Measurements from ENCODE around the gene DERL2.

DERL2 gene

DNA sequence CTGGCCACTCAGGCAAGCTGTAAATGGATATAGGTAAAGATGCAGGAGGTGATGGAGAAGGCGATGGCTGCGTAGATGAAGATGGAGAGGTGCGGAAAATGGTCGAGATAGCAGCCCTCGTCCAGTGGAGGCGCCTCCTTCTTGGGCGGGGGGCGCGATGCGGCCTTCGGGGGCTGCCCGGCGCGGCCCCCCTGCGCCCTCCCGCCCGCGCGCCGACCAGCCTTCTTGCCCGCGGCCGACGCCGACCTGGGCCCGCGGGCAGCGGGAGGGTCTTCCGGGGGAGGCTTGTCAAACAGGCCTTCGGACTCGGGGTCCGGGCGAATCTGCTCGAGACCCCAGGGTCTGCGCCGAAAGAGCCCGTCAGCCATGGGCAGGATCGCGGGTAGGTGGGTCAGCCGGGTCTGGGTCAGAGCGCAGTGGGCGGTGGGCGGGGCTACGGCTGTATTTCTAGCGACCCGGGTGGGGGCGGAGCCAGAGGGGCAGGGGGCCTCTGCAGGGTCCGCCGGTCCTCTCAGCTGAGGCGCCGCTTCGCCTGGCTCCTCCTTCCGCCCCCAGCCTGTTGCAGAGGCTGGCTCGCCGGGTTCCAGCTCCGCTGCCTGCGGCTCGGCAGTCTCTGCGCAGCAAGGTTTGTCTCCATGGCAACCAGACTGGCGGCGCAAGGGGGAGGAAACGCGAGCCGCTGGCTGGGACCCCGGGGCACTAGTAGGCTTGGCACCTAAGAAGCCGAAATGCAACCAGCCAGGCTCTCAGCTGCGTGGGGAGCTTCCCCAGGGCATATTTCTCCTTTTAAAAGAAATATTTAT, 14.8 kb upstream of the DERL2 start:
- DNase-seq: no peak

DNA sequence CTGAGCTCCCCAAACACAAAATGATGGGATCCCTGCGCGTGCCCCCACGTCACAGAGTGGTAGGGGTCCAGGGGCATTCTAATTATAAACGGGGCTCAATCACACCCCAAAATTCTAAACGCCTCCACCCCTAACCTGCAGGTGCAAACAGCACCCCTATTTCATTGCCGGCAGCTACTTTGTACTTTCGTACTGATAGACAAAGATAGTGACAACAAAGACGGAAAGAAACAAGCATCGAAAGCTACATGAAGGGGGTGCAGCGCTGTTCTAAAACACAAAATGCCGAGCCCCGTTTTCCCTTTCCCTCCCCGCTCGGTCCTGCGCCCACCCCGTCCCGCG, 14.2 kb upstream of the DERL2 start:
- no peak for DNase-seq

DNA sequence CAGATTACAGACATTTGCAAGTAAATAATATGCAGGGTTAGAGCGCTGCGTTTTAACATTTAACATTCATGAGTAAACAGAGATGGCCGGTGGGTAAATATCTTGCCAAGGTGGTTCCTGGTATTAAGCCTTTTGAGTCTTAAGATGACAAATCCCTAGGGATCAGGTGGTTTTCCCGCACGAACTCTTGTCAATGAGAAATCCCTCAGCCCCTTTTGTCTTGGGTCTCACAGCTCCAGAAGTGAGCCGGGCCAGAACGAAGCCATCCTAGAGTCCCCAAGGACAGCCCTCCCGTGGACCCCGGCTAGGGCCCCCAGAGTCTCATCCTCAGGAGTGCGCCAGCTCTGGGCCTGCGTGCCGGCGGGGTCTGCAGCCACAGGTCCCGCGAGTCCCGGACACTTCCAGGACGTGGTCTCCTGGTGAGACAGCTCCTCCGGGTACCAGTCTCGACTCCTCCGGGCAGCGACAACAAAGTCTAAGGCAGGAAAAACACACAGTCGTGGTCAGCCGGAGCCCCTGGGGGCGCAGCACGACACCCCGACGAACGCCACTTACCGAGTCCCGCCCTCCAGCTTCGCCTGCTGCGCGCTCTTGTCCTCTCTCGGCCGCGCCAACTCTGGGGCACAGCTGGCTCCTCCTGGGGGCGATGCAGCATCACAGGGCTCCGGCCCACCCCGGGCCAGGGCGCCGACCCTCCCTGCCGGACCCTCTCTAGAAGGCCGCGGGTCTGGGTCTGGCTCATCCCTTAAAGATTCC, 13.7 kb upstream of the DERL2 start:
- DNase-seq: no peak

DNA sequence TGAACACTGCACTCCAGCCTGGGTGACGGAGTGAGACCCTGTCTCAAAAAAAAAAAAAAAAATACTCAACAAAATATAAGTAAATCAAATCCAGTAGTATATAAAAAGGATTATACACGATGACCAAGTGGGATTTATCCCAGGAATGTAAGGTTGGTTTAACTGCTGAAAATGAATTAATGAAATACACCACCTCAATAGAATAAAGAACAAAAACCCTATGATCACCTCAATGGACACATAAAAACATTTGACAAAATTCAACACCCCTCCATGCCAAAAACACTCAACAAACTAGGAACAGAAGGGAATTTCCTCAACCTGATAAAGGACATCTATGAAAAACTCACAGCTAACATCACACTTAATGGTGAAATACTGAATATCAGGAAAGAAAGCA, 7.0 kb upstream of the DERL2 start:
- DNase-seq: no peak

DNA sequence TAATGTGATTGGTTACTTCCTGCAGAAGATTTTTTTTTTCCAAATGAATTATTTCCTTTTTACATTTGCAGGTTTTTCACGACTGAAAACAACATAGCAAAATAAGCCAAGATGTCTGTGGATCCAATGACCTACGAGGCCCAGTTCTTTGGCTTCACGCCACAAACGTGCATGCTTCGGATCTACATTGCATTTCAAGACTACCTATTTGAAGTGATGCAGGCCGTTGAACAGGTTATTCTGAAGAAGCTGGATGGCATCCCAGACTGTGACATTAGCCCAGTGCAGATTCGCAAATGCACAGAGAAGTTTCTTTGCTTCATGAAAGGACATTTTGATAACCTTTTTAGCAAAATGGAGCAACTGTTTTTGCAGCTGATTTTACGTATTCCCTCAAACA, 2.8 kb upstream of the DERL2 start:
- DNase-seq: no peak

DNA sequence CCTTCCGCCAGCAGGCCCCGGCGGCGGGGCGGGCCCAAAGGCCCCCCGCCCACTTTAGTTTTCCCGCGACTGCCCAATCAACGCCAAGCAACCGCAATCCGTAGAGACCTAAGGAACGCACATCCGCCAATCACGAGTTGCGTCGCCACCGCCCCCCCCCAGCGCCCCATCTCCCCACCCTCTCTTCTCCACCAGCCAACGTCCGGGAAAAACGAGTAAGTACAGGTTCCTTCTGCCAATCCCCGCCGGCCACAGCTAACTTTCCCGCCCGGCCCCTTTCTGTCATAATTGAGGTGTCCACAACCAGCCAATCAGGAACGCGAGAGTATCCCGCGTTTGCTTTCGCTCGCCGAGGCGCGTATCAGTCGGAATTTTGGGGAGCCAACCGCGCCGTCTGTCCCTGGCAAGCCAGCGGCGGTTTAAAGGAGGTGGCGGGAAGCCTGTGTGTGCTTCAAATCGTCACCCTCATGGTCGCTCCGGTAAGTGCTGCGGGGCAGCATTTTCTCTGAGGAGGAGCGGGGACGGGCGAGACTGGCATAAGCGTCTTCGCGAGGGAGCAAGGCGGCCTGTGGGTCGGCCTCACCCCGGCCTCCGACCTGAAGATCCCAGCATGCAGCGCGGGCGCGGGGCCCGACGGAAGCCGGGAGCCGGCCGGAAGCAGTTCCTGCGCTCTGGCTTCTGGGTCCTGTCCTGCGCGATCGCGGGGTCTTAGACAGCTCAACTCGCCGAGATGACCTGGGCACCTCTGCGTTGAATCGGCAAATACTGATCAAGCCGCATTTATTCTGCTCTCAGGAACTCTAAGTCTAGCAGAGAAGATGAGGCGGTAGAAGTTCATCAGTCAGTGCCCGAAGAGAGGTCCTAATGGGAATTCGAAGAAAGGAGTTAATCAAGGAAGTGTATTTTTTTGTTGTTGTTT, 487 bp upstream of the DERL2 start, which contains the start of gene MIS12:
MIS12 (plus strand) TSS at position 361 of the 919 bp plus-strand sequence. CDS start 2,297 bp downstream, outside the sequence.
- peak; percentile 93 for DNase-seq

DNA sequence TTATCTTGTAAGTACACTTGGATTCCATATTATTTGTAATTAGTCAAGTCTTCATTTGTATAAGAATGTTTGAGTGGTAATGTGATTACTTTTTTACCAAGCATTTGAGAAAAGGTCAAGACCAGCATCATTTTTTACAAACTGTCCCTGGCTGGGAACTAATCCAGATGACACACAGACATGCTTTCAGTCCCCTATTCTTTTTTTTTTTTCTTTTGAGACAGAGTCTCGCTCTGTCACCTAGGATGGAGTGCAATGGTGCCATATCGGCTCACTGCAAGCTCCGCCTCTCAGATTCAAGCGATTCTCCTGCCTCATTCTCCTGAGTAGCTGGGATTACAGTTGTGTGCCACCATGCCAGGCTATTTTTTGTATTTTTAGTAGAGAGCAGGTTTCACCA, 4.5 kb downstream of the DERL2 start:
- no peak for DNase-seq

DNA sequence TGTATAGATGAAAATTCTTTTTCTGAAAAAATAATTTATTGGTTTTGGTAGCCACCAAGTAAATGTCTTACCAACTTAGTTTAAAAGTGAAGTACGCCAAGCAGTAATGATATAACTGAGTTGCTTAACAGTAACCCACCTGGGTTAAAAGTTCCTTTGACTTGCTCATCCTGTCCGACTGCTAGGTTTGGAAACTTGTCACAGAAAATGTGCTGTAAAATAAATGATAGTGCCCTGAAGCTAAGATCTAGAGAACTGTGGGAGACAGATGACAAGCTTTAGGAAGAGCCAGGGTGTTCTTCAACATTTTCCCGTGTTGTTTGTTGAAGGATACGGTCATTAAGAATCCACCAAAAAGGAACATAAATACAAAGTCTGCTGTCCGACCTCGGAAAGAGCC, 5.0 kb downstream of the DERL2 start:
- no peak for DNase-seq

DNA sequence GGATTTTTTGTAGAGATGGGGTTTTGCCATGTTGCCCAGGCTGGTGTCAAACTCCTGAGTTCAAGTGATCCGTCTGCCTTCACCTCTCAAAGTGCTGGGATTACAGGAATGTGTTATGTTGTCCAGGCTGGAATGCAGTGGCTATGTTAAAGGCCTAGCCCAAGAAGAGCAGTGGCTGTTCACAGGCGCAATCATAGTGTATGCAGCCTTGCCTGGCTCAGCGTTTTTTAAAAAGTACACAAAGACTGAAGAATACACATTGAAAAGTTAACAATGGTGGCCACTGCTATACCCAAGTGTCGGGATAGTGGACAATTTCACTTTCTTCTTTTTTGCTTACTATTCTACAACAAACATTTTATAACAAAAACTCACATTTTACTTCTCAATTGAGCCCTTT, 7.0 kb downstream of the DERL2 start:
- DNase-seq: no peak

DNA sequence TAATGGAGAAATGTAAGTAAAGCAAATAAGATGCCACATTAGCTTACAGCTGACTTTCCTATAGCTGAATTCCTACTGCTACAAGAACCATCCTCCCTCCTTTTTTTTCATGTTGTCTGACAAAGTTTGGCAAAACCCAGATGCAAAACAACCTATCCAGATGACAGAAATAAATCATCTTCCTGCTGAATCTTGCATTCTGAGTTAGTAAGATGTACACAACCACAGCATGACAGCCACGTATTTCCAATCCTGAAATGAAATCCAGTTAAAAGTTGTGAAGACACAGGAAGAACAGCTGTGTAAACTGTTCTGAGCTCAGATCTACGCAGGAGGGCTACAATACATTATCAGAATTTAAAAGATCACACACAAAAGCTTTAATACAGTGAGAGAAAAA, 12.1 kb downstream of the DERL2 start:
- DNase-seq: no peak

DNA sequence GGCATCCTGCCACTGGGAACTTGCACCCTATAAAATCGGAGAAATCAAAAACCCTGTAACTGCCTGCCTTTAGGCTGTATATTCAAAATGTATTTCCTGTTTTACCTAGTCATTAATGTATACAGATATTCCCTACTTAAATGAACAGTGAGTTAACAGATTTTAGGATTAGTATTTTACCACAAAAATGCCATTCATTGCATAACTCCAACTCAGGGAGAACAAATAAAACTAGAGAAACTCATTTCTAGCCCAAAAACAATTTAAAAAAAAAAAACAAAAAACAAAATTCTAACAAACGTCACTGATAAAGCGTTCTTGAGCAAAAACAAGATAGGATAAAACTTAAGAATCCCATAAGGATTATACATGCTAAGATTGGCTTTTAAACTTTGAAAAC, 13.5 kb downstream of the DERL2 start:
- no peak for DNase-seq

DNA sequence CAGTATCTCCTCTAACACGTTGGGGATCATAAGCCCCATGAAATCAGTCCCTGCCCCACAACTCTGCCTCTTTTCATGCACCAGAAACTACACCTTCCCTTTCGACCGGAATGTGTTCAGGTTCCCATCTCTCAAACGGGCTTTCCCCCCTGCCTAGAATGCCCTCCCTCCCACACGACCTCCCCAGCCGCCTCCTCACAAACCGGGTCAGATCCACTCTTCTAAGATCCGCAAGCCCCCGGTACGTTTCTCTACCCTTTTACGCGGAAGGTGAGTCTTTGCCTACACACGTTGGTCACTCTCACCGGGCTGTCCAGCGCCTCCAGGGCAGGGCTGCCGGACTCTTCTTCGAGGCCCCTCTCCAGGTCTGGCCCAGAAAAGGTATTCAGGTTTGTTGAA, 17.9 kb downstream of the DERL2 start:
- DNase-seq: no peak

DNA sequence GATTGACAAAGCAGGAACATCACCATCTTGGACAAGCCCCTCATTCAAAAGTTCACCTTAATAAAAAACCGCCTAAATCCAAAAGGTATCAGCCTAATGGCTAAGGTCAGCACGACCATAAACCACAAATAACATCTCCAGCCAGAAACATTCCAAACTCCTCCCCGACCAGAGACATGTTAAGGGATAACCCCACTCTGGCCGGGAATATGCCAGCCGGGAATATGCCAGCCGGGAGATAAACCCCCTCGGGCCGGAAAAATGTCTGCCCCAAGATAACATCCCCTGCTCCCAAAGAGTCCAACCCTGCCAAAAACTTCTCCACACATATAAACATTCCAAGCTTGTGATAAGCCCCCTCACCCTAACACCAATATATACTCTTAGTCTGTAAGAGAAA, 18.6 kb downstream of the DERL2 start:
- no peak for DNase-seq

DNA sequence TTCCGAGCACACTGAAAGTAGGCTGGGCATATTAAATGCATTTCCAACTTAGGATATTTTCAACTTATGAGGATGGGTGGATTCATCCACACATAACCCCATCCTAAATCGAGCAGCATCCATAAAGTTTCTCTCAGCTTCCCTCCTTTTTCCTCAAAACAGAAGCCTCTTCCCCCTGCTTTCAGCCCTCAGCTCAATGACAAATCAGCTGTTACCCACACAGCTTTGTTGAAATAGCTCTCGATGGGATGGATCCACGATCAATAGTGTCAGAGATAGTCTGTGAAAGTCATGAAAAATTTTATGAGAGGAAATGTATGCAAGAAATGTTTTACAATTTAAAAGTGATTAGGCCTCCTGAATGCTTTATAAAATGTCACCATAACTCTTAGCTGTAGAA, 19.7 kb downstream of the DERL2 start:
- no peak for DNase-seq

DNA sequence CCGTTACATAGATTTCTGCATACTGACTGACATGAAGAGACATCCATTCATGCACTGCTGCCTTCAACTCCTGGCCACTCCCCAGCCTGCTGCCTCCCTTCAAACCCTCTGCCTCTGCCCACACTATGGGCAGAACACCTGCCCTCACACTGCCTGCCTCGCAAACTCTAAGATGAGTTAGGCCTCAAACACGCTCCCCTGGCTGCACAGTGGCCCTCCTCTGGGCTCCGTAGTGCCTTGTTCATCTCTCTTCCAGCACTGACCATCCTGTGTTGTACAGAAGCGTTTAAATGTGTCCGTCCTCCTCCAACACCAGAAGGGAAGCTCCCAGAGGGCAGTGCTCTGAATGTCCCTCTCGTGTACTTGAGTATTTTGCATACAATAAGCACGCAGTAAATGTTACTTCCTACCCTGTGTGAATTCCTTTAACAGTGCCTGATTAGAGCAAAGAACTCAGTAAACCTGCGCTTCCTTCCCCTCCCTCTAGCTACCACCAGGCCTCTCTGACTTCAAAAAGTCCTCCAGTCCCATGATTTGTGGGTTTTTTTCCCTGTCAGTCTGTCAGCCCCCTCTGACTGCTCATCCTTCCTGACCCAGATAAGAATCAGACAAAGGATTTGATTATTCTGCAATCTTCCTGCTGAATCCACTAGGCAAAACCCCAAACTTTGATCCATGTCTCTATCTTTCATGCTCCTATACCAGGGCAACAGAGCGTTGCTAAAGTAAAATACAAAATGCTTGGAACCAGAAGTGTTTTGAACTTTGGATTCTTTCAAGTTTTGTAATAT, 21.1 kb downstream of the DERL2 start:
- no peak for DNase-seq

DNA sequence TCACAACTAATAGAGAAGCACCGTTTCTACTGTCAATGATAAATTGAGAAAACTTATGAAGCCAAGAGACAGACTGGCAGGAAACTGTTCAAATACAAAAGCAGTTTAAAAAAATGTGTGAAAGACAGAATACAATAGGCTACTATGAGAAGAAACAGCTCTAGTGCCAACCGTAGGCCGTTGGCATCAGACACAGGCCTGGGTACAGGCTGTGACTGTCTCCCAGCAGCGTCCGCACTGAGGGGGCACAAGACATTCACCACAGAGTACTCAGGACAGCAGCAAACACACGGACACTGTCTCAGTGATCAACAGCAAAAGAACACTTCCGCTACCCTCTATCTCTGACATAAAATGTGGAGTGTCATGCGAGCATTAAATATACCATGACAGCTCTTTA, 39.2 kb downstream of the DERL2 start:
- DNase-seq: no peak

DNA sequence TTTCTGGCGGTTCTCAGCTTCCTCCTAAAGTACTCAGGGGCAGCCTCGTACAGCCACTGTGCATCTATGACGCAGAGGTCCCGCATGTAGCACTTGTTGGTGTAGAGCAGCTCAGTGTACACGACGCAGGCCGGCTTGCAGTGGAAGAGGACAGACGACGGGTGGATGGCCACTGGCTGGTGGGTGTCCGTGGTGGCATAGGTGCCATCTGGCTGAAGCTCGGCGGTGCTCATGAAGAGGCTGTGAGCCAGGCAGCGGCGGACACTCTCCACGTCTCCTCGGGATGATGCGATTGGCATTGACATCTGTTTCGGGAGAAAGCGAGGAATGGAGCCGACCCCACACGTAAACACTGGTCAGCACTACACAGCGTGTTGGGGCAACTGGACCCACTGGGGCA, 41.8 kb downstream of the DERL2 start:
- no peak for DNase-seq

DNA sequence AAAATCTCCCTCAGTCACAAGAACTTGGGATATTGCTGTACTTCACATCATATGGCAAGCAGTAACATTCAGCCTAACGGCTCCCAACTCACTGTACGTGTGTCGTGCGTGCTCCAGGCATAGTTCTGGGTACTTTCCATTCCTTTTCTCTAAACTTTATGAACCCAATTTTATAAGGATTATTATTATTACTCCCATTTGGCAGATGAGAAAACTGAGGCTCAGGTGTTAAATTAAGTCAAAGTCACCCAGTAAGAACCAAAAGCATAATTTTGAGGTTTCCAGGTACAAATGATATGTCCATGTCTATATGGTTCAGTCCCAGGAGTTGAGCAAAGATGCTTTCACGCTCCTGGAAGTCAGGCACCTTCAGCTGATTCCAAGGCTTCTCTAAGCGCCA, 42.2 kb downstream of the DERL2 start:
- no peak for DNase-seq

DNA sequence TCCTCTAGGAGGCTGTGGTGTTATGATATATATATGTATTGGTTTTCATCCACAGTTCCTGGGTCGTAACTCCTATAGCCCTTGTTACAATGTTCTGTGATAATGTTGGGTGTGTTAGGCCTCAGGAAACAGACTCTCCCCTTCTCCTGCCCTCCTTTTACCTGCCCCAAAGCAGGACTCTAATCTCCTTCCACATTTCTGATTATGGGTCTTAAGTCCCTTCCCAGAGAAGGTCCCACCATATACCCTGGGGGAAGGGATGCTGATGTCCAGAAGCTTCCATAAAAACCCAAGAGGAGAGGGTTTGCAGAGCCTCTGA, 46.6 kb downstream of the DERL2 start:
- DNase-seq: no peak

DNA sequence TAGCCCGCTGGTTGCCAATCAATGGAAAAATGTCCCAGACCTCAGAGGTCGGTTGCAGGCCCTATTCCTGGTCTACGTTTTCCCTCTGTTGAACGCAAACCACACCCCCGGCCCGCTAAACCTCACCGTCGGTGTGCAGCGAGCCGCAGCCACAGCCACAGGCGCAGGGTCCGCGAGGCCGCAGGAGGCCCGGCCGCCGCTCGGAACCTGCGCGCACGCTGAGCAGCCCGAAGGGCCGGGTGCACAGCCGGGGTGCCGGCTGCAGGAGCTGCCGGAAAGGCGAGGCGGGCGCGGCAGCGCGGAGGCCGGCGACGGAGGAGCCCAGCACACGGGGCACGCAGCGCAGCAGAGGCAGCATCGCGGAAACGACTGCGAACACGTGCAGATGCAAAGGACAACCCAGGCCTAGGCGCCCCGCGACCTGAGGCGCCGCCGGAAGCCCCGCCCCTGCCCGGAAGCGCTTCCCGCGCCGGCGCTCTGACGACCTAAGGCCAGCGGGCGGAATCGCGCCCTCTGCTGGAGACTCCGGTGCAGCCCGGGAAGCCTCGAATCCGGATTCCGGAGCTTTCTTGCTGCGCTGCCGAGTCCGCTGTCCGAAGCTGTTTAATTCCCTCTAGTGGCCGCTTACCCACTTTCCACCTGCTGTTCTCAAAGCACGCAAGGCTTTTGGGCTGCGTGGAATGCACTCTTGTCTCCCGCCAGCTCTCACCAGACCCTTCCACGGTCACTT, 47.1 kb downstream of the DERL2 start, which contains the start of gene C1QBP:
C1QBP (minus strand) TSS at position 440 of the 730 bp plus-strand sequence; CDS start at position 358, 82 bp downstream.
- peak; percentile 23 for DNase-seq

DNA sequence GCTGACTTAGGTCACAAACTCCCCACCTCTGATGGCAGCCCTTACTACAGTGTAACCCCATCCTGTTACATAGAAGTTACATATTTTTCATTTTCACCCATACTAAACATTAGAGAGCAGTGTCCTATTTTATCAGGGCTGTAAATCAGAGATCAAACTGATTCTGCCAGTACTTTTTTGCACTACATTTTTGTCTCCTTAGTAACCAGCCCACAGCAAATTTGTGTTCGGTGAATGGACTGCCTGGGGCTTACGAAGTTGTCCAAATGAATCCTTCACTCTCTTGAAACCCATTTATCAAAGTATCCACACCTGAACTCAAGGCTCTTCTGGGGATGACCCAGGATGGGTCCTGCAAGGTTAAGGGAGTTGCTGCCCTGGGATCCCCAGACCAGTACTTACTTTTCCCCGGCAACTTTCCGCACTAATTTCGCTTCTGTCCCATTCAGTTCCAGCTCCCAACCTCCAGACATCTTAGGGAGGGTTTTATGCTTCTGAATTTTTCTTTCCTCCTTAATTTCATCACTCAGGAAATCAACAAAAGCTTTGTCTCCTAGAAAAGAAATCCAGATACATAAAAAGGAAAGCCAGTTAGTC, 48.2 kb downstream of the DERL2 start:
- no peak for DNase-seq

Data from NCI-H1436 treated with DMSO at 0.1 percent for 48 hours (cell line).